HCT116 (cell line): ENCODE results near the gene LACTBL1. TPM values are rescaled to one million over a fixed set of nuclear protein-coding genes. Genes with fewer than 3 reads are reported as not detected.

Experiments
- ATAC-seq: fragments of 200-7000 bp; cut with Tn5 transposase; 2 replicates; pipeline ENCODE4 v1.9.1; 2020; ENCODE audit warnings: mild to moderate bottlenecking, moderate library complexity
- BruUV-seq: library from RNA; stranded (reverse); fragments of 400-500 nt; replicated peaks from 2 replicates; lab custom pipeline; 2021; lab: Mats Ljungman, UMichigan
- CTCF ChIA-PET: fragments of 300-600 bp; sonication (Branson Sonifier 250); formaldehyde crosslinking; loops from one replicate; lab custom pipeline; 2021; ENCODE audit warnings: antibody characterized with exemption; lab: Charles Lee
- POLR2A ChIA-PET: fragments of 300-600, 350-600 bp; sonication (Branson Sonifier 250); formaldehyde crosslinking; loops from one replicate; lab custom pipeline; 2021; ENCODE audit warnings: antibody characterized with exemption; lab: Charles Lee
- RAD21 ChIA-PET, 2 experiments: fragments of 300-600 bp; sonication (Branson Sonifier 250); formaldehyde crosslinking; loops; one replicate each; lab custom pipeline; 2023; ENCODE audit warnings: low total read pairs in 2 of 2; ENCODE audit not compliant: uncharacterized antibody in 2 of 2, unreplicated experiment in 2 of 2, low non-redundant PET in 1 of 2; lab: Charles Lee
- DNase-seq: peaks from one replicate; pipeline ENCODE4 v3.0.0-alpha.2; 2010; ENCODE audit warnings: low read depth, low spot score
- H2AFZ ChIP-seq: fragments of 200-600 bp; shearing (Covaris generic), sonication (generic); 2 replicates; pipeline ENCODE4 v1.6.1; 2017; ENCODE audit warnings: low read depth, mixed run types, mixed read lengths, antibody characterized with exemption, low read length; ENCODE audit not compliant: poor library complexity, severe bottlenecking
- H3K27ac ChIP-seq: 2 replicates; pipeline ENCODE4 v1.5.1; 2012; ENCODE audit warnings: low read depth, low read length
- H3K27me3 ChIP-seq: fragments of 200-600 bp; sonication (generic); 2 replicates; pipeline ENCODE4 v1.6.1; 2016; ENCODE audit warnings: mixed run types, low read length, mixed read lengths; ENCODE audit not compliant: insufficient read depth
- H3K36me3 ChIP-seq, 2 experiments: fragments of 200-500 bp in 1 of 2; fragments of 200-600 bp in 1 of 2; sonication (Bioruptor generic) in 1 of 2; sonication (generic) in 1 of 2; 2 replicates each; pipeline versions ENCODE4 v1.5.1 to v1.6.1; 2014 to 2016; ENCODE audit warnings: low read length in 2 of 2, inconsistent platforms in 1 of 2, mixed read lengths in 1 of 2, mixed run types in 1 of 2; ENCODE audit not compliant: insufficient read depth in 2 of 2, control insufficient read depth in 1 of 2
- H3K4me1 ChIP-seq, 2 experiments: fragments of 200-600 bp in 1 of 2; sonication (generic) in 1 of 2; 2 replicates each; pipeline versions ENCODE4 v1.5.1 to v1.6.1; 2012 to 2017; ENCODE audit warnings: low read length in 2 of 2, inconsistent platforms in 1 of 2, mild to moderate bottlenecking in 1 of 2, mixed read lengths in 1 of 2, mixed run types in 1 of 2, moderate library complexity in 1 of 2; ENCODE audit not compliant: insufficient read depth in 2 of 2, control insufficient read depth in 1 of 2
- H3K4me2 ChIP-seq: fragments of 200-600 bp; sonication (generic); 2 replicates; pipeline ENCODE4 v1.6.1; 2017; ENCODE audit warnings: mixed run types, low read length, mixed read lengths
- H3K4me3 ChIP-seq, 2 experiments: fragments of 200-600 bp in 1 of 2; sonication (generic) in 1 of 2; replicated peaks in 1 of 2; 2 replicates each; pipeline ENCODE4 v1.5.1; 2011 to 2016; ENCODE audit warnings: low read length in 2 of 2, control low read depth in 1 of 2, low read depth in 1 of 2, mild to moderate bottlenecking in 1 of 2, mixed read lengths in 1 of 2, mixed run types in 1 of 2
- H3K79me2 ChIP-seq: fragments of 200-600 bp; sonication (generic); 2 replicates; pipeline ENCODE4 v1.6.1; 2017; ENCODE audit warnings: mild to moderate bottlenecking, mixed run types, low read length, moderate library complexity, mixed read lengths; ENCODE audit not compliant: insufficient read depth
- H3K9ac ChIP-seq: fragments of 200-600 bp; sonication (generic); 2 replicates; pipeline ENCODE4 v1.6.1; 2016; ENCODE audit warnings: low read length, mixed read lengths
- H3K9me2 ChIP-seq: fragments of 200-600 bp; sonication (generic), shearing (Covaris generic); 2 replicates; pipeline ENCODE4 v1.6.1; 2017; ENCODE audit warnings: mixed run types, mild to moderate bottlenecking, moderate library complexity; ENCODE audit not compliant: insufficient read depth
- H3K9me3 ChIP-seq, 2 experiments: fragments of 200-500 bp in 1 of 2; fragments of 200-600 bp in 1 of 2; sonication (Bioruptor generic) in 1 of 2; sonication (generic) in 1 of 2; 2 replicates each; pipeline ENCODE4 v1.6.1; 2014 to 2017; ENCODE audit warnings: low read length in 2 of 2, mixed read lengths in 2 of 2, inconsistent platforms in 1 of 2, low read depth in 1 of 2, mild to moderate bottlenecking in 1 of 2, mixed run types in 1 of 2, moderate library complexity in 1 of 2; ENCODE audit not compliant: control insufficient read depth in 1 of 2, insufficient read depth in 1 of 2
- H4K20me1 ChIP-seq: fragments of 200-600 bp; sonication (generic), shearing (Covaris generic); 2 replicates; pipeline ENCODE4 v1.6.1; 2017; ENCODE audit warnings: mixed run types, mild to moderate bottlenecking, moderate library complexity; ENCODE audit not compliant: insufficient read depth
- CEBPB ChIP-seq: IDR thresholded peaks from 2 replicates; pipeline ENCODE4 v1.6.1; 2012; ENCODE audit warnings: low read depth
- CTCF ChIP-seq, 3 experiments: fragments of 200-600 bp in 1 of 3; sonication (generic) in 1 of 3; IDR thresholded peaks in 2 of 3; conservative IDR thresholded peaks in 1 of 3; 2 replicates each; pipeline ENCODE4 v1.5.1; 2012 to 2017; ENCODE audit warnings: low read depth in 2 of 3, low read length in 2 of 3, antibody characterized with exemption in 1 of 3, borderline replicate concordance in 1 of 3, control low read depth in 1 of 3, mild to moderate bottlenecking in 1 of 3, mixed read lengths in 1 of 3, mixed run types in 1 of 3, moderate library complexity in 1 of 3; ENCODE audit not compliant: insufficient read depth in 1 of 3
- EGR1 ChIP-seq: IDR thresholded peaks from 2 replicates; pipeline ENCODE4 v1.6.1; 2012; ENCODE audit warnings: low read depth
- ELF1 ChIP-seq: IDR thresholded peaks from 2 replicates; pipeline ENCODE4 v1.6.1; 2012; ENCODE audit warnings: low read depth, borderline replicate concordance
- EZH2 ChIP-seq: fragments of 200-600 bp; sonication (generic); IDR thresholded peaks from 2 replicates; pipeline ENCODE4 v1.6.1; 2017; ENCODE audit warnings: antibody characterized with exemption, mixed run types
- EZH2phosphoT487 ChIP-seq: fragments of 200-600 bp; IDR thresholded peaks from 2 replicates; pipeline ENCODE4 v1.6.1; 2018; ENCODE audit warnings: antibody characterized with exemption, borderline replicate concordance
- JUND ChIP-seq: IDR thresholded peaks from 2 replicates; pipeline ENCODE4 v1.6.1; 2012
- POLR2A ChIP-seq: IDR thresholded peaks from 2 replicates; pipeline ENCODE4 v1.7.0; 2011; ENCODE audit warnings: borderline replicate concordance; ENCODE audit not compliant: insufficient read depth, insufficient read length; ENCODE audit errors: extremely low read depth
- RAD21 ChIP-seq: IDR thresholded peaks from 2 replicates; pipeline ENCODE4 v1.6.1; 2012; ENCODE audit warnings: low read depth, mild to moderate bottlenecking
- SIN3A ChIP-seq: IDR thresholded peaks from 2 replicates; pipeline ENCODE4 v1.6.1; 2012; ENCODE audit warnings: low read depth
- SP1 ChIP-seq: IDR thresholded peaks from 2 replicates; pipeline ENCODE4 v1.6.1; 2012; ENCODE audit warnings: low read depth
- SRF ChIP-seq: IDR thresholded peaks from 2 replicates; pipeline ENCODE4 v1.6.1; 2012; ENCODE audit warnings: low read depth
- YY1 ChIP-seq: IDR thresholded peaks from 2 replicates; pipeline ENCODE4 v1.6.1; 2011; ENCODE audit warnings: low read length, low read depth, moderate library complexity, mild to moderate bottlenecking; ENCODE audit not compliant: insufficient replicate concordance; ENCODE audit errors: extremely low read depth
- ZBTB33 ChIP-seq: IDR thresholded peaks from 2 replicates; pipeline ENCODE4 v1.6.1; 2011; ENCODE audit warnings: mild to moderate bottlenecking, low read length, moderate library complexity; ENCODE audit not compliant: insufficient replicate concordance; ENCODE audit errors: extremely low read depth
- ZFX ChIP-seq: fragments of 450-650 bp; IDR thresholded peaks from 2 replicates; pipeline ENCODE4 v1.6.1; 2017
- ZNF274 ChIP-seq: fragments of 200-500 bp; sonication (Bioruptor generic); IDR thresholded peaks from 2 replicates; pipeline ENCODE4 v1.6.1; 2014; ENCODE audit warnings: mild to moderate bottlenecking, low read depth, low read length, inconsistent platforms
- intact Hi-C: fragments of 100-400 bp; cut with micrococcal nuclease; formaldehyde crosslinking; loops from 2 replicates; pipeline ENCODE4 v1.10.0; 2022
- total RNA-seq: library from RNA; stranded (reverse); gene quantifications from one replicate; pipeline ENCODE4 v1.2.1, GENCODE V29; 2021; ENCODE audit not compliant: unreplicated experiment
- TF ChIP-seq, protein P1 (sequence below): IDR thresholded peaks from 2 replicates; pipeline ENCODE4 v1.6.1; 2012

LACTBL1 gene
- total RNA-seq, 1 experiment from 2014 or later: not detected

GRCh38 chr1:22908880-22909426 lies 63.7 kb downstream of the LACTBL1 start:
- Histone ChIP-seq H4K20me1 (no peaks in the 10 kb centered on the region), H3K9me2 (no peaks in the 10 kb centered on the region), H3K9ac (no peak overlapping the region), H3K4me2 (no peak overlapping the region), H3K79me2 (no peaks in the 10 kb centered on the region), H3K4me3 (no peak overlapping the region), H2AFZ (no peak overlapping the region), H3K36me3 (no peaks in the 10 kb centered on the region), H3K4me1 (no peaks in the 10 kb centered on the region), H3K27ac (no peak overlapping the region), H3K9me3 (no peaks in the 10 kb centered on the region), H3K27me3 (no peaks in the 10 kb centered on the region)
- DNase-seq (no peak), ATAC-seq (no peak)
- POLR2A ChIA-PET: no interaction called here
- TF ChIP-seq SIN3A: no peak
- no peak for TF ChIP-seq RAD21
- TF ChIP-seq EZH2phosphoT487: no peak
- RAD21 ChIA-PET: no interaction called here
- BruUV-seq: no TSS peak
- CTCF ChIA-PET: no interaction called here
- intact Hi-C loops: no loop called here

GRCh38 chr1:22907528-22907927 lies 65.1 kb downstream of the LACTBL1 start:
- H3K27me3 ChIP-seq: no peaks in the 10 kb centered on the region
- no peaks in the 10 kb centered on the region for H4K20me1 ChIP-seq
- H3K4me1 ChIP-seq: no peaks in the 10 kb centered on the region
- POLR2A ChIA-PET: no interaction called here
- RAD21 ChIA-PET: no interaction called here
- no peak overlapping the region for H2AFZ ChIP-seq
- H3K27ac ChIP-seq: no peak overlapping the region
- intact Hi-C loops: no loop called here
- no peak for DNase-seq
- no peak overlapping the region for H3K4me3 ChIP-seq
- CTCF ChIA-PET: no interaction called here
- H3K36me3 ChIP-seq: no peaks in the 10 kb centered on the region
- no TSS peak for BruUV-seq
- no peak for ATAC-seq
- H3K4me2 ChIP-seq: no peak overlapping the region
- no peak overlapping the region for H3K9ac ChIP-seq
- H3K9me2 ChIP-seq: no peaks in the 10 kb centered on the region
- H3K9me3 ChIP-seq: no peaks in the 10 kb centered on the region
- H3K79me2 ChIP-seq: no peaks in the 10 kb centered on the region
- TF ChIP-seq ZNF274: no peak
- no peak for TF ChIP-seq JUND
- no peak for TF ChIP-seq CTCF (IDR thresholded peaks at IDR 0.05 in 2 of 3, conservative IDR thresholded peaks at IDR 0.05 in 1 of 3; ENCODE audit: borderline replicate concordance in 1 of 3, insufficient read depth in 1 of 3, low read depth in 2 of 3, low read length in 2 of 3)
- no peak for TF ChIP-seq ZFX
- TF ChIP-seq ZBTB33: no peak
- TF ChIP-seq RAD21: no peak
- no peak for TF ChIP-seq CEBPB
- no peak for TF ChIP-seq SRF
- TF ChIP-seq EZH2: no peak
- TF ChIP-seq ELF1: no peak
- no peak for TF ChIP-seq SP1
- no peak for TF ChIP-seq YY1
- no peak for TF ChIP-seq SIN3A
- no peak for TF ChIP-seq POLR2A
- TF ChIP-seq EGR1: no peak
- TF ChIP-seq, protein P1, sequence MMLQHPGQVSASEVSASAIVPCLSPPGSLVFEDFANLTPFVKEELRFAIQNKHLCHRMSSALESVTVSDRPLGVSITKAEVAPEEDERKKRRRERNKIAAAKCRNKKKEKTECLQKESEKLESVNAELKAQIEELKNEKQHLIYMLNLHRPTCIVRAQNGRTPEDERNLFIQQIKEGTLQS: no peak
